GM18867 (cell line): ENCODE data around the gene LMNTD2.
"Not testable (repeated sequence)": the region's sequence is repeated elsewhere in the genome, so short reads cannot be mapped to it uniquely, and the experiment has no call there.

Experiments used
- ATAC-seq: cut with Tn5 transposase; IDR thresholded peaks from one replicate; pipeline ENCODE4 v1.9.1; 2021; ENCODE audit warnings: mild to moderate bottlenecking, moderate library complexity; ENCODE audit not compliant: unreplicated experiment

The LMNTD2 gene

DNA sequence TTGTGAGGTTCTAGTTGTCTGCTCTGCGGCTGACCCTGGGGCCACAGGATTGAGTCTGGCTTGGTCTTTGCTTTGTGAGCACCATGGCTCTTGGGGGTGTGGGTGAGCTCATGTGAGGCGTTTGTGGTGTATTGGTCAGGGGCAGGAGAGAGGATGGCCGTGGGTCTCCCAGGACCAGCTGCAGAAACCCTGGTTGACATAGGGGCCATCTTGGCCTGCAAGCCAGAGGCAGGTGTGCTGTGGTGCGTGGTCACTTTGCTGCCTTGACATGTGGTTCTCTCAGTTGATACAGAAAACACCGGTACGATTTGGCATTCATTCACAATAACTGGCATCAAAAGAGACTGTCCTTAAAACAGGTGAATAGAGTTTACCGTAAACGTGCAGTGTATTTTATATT, 27.0 kb upstream of the LMNTD2 start:
- no peak for ATAC-seq

DNA sequence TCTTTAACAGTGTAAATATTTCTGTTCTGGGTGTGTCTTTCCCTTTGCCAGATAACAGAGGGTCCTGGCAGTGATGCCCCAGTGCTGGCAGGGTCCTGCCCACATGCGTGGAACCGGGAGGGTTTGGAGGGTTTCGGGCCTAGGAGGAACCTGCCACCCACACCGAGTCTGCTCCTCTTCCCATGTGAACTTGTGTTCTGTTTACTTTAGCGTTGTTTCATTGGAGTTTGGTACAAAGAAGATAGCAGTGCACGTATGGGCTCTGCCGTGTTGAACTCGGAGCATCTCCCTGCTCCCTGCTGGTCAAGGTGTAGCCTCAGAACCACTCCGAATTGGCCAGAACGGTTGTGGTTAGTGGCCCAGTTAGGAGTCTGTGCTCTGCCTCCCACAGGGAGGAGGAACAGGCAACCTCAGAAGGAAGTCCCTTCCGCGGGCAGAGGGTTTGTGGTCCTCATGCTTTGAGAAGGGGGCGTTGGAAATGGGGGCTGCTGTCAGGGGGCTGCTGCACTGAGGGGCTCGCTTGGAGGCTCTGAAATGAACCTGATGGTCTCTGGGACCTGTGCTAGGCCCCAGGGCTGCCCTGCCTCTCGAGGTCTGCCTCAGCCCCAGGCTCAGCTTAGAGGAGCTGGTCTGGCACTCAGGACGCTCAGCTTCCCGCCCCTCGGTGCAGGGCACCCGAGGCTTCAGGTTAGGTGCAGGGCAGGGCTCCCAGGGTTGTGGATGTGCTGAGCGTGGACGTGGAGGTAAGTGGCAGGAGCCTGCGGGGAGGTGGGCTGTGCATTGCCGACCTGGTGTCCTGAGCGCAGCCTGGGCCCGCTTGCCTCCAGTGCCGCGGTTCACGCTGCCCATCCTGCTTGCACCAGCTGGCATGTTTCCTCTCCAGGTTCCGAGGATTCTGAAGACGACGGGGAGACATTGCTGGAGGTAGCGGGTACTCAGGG, 26.1 kb upstream of the LMNTD2 start:
- ATAC-seq, result no peak

GRCh38 chr11:584287-584686, 23.7 kb upstream of the LMNTD2 start:
- no peak for ATAC-seq

DNA sequence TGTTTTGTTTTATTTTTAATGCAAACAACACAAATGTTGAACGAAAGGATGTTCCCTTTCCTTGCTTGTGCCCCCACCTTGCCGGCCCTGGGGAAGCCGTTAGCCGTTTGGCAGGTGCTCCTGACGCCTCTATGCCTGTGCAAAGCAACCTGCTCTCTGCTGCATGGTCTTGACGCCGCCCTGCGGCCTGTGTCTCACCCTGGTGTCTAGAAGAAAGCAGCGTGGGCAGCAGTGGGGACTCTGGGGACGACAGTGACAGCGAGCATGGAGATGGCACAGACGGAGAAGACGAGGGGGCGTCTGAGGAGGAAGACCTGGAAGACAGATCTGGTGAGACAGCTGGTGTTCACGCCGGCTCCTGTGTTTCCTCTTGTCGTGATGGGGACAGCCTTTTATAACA, 21.2 kb upstream of the LMNTD2 start:
- ATAC-seq, result no peak

DNA sequence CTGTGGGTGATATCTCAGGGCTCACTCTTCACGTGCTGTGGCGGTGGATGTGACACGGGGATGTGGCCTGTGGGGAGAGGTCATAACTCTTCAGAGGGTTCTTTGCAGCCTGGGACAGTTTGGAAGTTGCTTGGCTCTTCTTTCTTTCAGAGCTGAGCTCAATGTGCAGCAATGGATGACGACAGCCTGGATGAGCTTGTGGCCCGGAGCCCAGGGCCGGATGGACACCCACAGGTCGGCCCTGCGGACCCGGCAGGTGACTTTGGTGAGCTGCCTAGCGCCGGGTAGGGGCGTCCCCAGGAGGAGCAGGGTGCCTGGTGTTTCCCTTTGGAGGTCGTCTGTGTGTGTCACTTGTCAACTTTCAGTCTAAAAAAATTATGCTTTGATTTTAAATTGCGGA, 20.8 kb upstream of the LMNTD2 start:
- ATAC-seq, result no peak

DNA sequence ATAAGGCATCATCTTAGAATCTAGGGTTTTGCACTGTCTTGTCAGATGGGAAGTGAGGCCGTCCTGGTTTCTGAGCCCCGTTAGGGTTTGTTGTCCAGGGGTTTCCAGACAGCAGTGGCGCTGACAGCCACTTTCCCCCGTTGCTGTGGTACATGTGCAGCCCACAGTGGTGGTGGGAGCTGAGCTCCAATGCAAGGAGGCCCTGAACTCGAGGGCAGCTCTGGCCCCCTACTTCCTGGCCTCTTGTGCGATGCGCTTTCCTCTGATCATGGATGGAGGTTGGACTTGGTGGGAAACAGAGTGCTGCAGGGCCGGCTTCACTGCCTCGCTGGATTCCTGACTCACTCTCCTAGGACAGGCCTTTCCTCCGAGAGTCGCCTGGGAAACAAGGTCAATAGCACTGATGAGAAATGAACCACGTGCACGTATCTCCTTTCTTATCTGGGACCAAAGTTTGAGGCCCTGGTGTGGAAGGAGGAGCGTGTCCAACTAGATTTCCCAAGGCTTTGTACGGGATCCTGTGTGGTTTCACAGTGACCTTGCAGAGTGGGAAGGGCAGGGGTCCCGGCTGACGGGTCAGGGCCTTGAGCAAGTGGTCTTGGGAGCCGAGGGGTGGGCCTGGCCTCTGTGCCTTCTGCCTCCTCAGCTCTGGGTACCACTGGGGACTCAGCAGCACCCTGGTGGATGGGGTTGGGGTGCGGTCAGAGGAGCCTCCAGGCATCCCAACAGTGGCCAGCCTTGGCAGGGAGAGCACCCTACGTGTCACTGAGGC, 19.5 kb upstream of the LMNTD2 start:
- no peak for ATAC-seq

DNA sequence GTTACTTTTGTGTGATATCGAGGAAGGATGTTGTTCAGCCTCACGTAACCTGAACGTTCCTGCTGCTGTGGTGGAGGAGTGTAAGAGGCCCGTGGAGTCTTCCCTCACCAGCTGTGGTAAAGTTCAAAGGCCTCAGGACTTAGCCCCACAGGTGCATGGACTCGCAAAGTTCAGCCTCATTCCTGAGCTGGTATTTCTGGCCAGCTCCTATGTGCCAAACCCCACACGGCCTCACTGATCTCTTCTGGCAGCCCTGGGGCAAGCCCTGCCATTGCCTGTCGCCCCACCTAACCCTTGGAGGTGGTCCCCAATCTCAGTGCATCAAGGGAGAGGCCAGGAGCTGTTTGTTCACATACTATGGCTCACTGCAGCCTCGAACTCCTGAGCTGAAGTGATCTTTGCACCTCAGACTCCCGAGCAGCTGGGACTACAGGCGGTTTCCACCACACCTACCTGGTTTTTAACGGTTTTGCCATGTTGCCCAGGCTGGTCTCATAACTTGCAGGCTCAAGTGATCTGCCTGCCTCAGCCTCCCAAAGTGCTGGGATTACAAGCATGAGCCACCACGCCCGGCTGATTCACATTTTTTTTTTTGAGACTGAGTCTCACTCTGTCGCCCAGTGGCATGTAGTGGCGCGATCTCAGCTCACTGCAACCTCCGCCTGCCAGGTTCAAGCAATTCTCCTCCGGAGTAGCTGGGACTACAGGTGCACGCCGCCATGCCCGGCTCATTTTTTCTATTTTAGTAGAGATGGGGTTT, 17.9 kb upstream of the LMNTD2 start:
- no peak for ATAC-seq

DNA sequence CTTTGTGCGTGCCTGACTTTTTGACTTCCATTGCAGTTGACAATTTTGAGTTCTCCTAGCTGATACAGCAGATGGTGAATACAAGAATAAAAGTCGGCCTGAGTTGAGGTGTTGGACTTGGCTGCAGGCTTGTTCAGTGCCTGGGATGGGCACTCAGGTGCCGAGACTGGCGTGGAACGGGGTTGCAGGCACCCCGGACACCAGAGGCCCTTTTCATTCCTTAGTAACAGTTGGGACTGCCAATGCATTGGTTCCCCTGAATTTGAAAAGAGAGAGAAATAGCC, 17.0 kb upstream of the LMNTD2 start:
- ATAC-seq, result no peak

- ATAC-seq, result no peak
These were observed 16.5 kb upstream of the LMNTD2 start for GRCh38 chr11:576811-577610.

- peak; percentile 81 for ATAC-seq
These were observed 15.6 kb upstream of the LMNTD2 start, which contains the start of gene PHRF1 for GRCh38 chr11:575996-576768. TSS of gene PHRF1 (plus strand) at chr11:576470. CDS start at chr11:581513, 5,043 bp downstream.

- ATAC-seq, result peak; percentile 45
These were observed 14.9 kb upstream of the LMNTD2 start for GRCh38 chr11:575313-575995.

GRCh38 chr11:574632-575312, 14.2 kb upstream of the LMNTD2 start:
- ATAC-seq, result no peak

DNA sequence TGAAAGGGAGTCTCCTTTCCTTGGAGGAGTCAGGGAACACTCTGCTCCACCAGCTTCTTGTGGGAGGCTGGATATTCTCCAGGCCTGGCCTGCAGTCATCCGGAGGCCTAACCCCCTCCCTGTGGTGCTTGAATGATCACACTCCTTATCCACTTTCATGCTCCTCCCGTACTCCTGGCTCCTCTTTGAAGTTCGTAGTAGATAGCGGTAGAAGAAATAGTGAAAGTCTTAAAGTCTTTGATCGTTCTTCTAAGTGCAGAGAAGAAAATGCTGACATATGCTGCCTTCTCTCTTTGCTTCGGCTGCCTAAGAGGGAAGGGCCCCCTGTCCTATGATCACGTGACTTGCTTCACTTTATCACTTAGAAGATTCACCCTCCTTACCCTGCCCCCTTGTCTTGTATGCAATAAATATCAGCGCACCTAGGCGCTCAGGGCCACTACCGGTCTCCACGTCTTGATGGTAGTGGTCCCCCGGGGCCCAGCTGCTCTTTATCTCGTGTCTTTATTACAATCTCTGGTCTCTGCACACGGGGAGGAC, 13.6 kb upstream of the LMNTD2 start:
- not testable (repeated sequence) for ATAC-seq

- no peak for ATAC-seq
These were observed 12.7 kb upstream of the LMNTD2 start for GRCh38 chr11:573146-573759.

GRCh38 chr11:571802-572185, 11.3 kb upstream of the LMNTD2 start:
- no peak for ATAC-seq

- no peak for ATAC-seq
These were observed 8.8 kb upstream of the LMNTD2 start for GRCh38 chr11:569158-569885.
